PC-9 (cell line): ENCODE data around the gene ZBTB4. TPM values are rescaled to one million over a fixed set of nuclear protein-coding genes. Genes with fewer than 3 reads are reported as not detected.

ENCODE experiments used
- BruUV-seq: library from RNA; stranded (reverse); fragments of 400-500 nt; replicated peaks from 2 replicates; lab custom pipeline; 2021; lab: Mats Ljungman, UMichigan
- CTCF ChIA-PET: fragments of 300-600 bp; sonication (Branson Sonifier 250); formaldehyde crosslinking; loops from one replicate; lab custom pipeline; 2022; ENCODE audit warnings: antibody characterized with exemption; lab: Charles Lee
- POLR2A ChIA-PET: fragments of 300-600 bp; sonication (Branson Sonifier 250); formaldehyde crosslinking; loops from one replicate; lab custom pipeline; 2022; ENCODE audit warnings: antibody characterized with exemption; ENCODE audit not compliant: unreplicated experiment; lab: Charles Lee
- DNase-seq, 2 experiments: peaks; one replicate each; pipeline versions ENCODE4 v3.0.0 to v3.0.0-alpha.2; 2015 to 2022; ENCODE audit warnings: mixed read lengths in 1 of 2
- H2AFZ ChIP-seq: fragments of 200-600 bp; sonication (generic); 2 replicates; pipeline ENCODE4 v1.8.1; 2017; ENCODE audit warnings: antibody characterized with exemption
- H3F3A ChIP-seq: fragments of 200-600 bp; sonication (generic); 2 replicates; pipeline ENCODE4 v1.8.1; 2017; ENCODE audit warnings: antibody characterized with exemption, mild to moderate bottlenecking, low read depth; ENCODE audit not compliant: insufficient read depth
- H3K27ac ChIP-seq: fragments of 200-600 bp; sonication (generic); 2 replicates; pipeline ENCODE4 v1.6.1; 2016; ENCODE audit warnings: mixed run types
- H3K27me3 ChIP-seq: fragments of 200-600 bp; sonication (generic); 2 replicates; pipeline ENCODE4 v1.6.1; 2016; ENCODE audit warnings: low read depth, mixed run types; ENCODE audit not compliant: insufficient read depth
- H3K36me3 ChIP-seq: fragments of 200-600 bp; sonication (generic); 2 replicates; pipeline ENCODE4 v1.6.1; 2016; ENCODE audit warnings: low read depth, mixed run types
- H3K4me1 ChIP-seq: fragments of 200-600 bp; sonication (generic); replicated peaks from 2 replicates; pipeline ENCODE4 v1.6.1; 2016; ENCODE audit warnings: mixed run types; ENCODE audit not compliant: insufficient read depth
- H3K4me2 ChIP-seq: fragments of 200-600 bp; sonication (generic); 2 replicates; pipeline ENCODE4 v1.6.1; 2017; ENCODE audit warnings: mixed run types
- H3K4me3 ChIP-seq: fragments of 200-600 bp; sonication (generic); 2 replicates; pipeline ENCODE4 v1.6.1; 2016; ENCODE audit warnings: mixed run types
- H3K79me2 ChIP-seq: fragments of 200-600 bp; sonication (generic); 2 replicates; pipeline ENCODE4 v1.6.1; 2017; ENCODE audit warnings: low read depth, mixed run types
- H3K9me2 ChIP-seq: fragments of 200-600 bp; sonication (generic); 2 replicates; pipeline ENCODE4 v1.8.1; 2017; ENCODE audit warnings: mild to moderate bottlenecking; ENCODE audit not compliant: insufficient read depth
- H3K9me3 ChIP-seq: fragments of 200-600 bp; sonication (generic); 2 replicates; pipeline ENCODE4 v1.8.1; 2016; ENCODE audit warnings: low read depth; ENCODE audit not compliant: insufficient read depth
- H4K20me1 ChIP-seq: fragments of 200-600 bp; sonication (generic); 2 replicates; pipeline ENCODE4 v1.8.1; 2017; ENCODE audit not compliant: insufficient read depth
- EZH2 ChIP-seq: fragments of 200-600 bp; sonication (generic); IDR thresholded peaks from 2 replicates; pipeline ENCODE4 v1.8.0; 2017; ENCODE audit warnings: antibody characterized with exemption, low read depth
- intact Hi-C: fragments of 100-400 bp; cut with micrococcal nuclease; formaldehyde crosslinking; loops from one replicate; pipeline ENCODE4 v1.10.0; 2022; ENCODE audit not compliant: unreplicated experiment
- total RNA-seq: library from RNA; stranded (reverse); gene quantifications from 2 replicates; pipeline ENCODE4 v1.2.3, GENCODE V29; 2021
- TF ChIP-seq, protein P1 (sequence below): fragments of 200-600 bp; sonication (generic); conservative IDR thresholded peaks from 2 replicates; pipeline ENCODE4 v1.6.1; 2017; ENCODE audit warnings: mixed run types, antibody characterized with exemption, mild to moderate bottlenecking, moderate library complexity

The ZBTB4 gene
- total RNA-seq, 1 experiment from 2014 or later: 54.0 TPM

DNA sequence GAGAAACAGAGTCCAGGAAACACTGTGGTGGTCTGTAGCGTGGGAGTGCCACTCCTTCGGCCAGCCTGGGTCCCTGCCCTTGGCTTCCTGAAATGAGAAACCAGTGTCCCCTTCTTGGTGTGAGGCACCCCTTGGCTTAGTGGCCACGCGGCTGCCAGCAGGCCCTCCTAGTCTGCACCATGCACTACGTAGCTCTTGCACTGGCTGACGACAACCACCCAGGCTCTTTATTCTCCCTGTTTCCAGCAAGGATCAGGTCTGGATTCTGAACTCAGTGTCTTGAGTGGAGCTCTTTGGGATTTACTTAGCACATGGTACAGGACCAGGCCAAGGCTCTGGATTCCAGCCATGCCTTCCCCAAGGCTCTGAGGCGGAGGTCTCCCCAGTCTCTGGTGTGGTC is 51.9 kb downstream of the ZBTB4 start:
- Histone ChIP-seq H3K9me2 (no peaks in the 10 kb centered on the region), H3K4me1 (no peaks in the 10 kb centered on the region), H3K27ac (no peak overlapping the region), H3K4me3 (no peak overlapping the region), H2AFZ (no peak overlapping the region), H3K36me3 (no peaks in the 10 kb centered on the region), H3K27me3 (no peaks in the 10 kb centered on the region), H3K4me2 (no peak overlapping the region), H4K20me1 (no peaks in the 10 kb centered on the region), H3K9me3 (no peaks in the 10 kb centered on the region), H3K79me2 (no peaks in the 10 kb centered on the region), H3F3A (no peaks in the 10 kb centered on the region)
- no peak for DNase-seq
- no TSS peak for BruUV-seq
- TF ChIP-seq, protein P1, sequence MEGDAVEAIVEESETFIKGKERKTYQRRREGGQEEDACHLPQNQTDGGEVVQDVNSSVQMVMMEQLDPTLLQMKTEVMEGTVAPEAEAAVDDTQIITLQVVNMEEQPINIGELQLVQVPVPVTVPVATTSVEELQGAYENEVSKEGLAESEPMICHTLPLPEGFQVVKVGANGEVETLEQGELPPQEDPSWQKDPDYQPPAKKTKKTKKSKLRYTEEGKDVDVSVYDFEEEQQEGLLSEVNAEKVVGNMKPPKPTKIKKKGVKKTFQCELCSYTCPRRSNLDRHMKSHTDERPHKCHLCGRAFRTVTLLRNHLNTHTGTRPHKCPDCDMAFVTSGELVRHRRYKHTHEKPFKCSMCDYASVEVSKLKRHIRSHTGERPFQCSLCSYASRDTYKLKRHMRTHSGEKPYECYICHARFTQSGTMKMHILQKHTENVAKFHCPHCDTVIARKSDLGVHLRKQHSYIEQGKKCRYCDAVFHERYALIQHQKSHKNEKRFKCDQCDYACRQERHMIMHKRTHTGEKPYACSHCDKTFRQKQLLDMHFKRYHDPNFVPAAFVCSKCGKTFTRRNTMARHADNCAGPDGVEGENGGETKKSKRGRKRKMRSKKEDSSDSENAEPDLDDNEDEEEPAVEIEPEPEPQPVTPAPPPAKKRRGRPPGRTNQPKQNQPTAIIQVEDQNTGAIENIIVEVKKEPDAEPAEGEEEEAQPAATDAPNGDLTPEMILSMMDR: no peak
- no peak for TF ChIP-seq EZH2
- intact Hi-C loops: no loop called here
- POLR2A ChIA-PET: no interaction called here
- CTCF ChIA-PET: no interaction called here

DNA sequence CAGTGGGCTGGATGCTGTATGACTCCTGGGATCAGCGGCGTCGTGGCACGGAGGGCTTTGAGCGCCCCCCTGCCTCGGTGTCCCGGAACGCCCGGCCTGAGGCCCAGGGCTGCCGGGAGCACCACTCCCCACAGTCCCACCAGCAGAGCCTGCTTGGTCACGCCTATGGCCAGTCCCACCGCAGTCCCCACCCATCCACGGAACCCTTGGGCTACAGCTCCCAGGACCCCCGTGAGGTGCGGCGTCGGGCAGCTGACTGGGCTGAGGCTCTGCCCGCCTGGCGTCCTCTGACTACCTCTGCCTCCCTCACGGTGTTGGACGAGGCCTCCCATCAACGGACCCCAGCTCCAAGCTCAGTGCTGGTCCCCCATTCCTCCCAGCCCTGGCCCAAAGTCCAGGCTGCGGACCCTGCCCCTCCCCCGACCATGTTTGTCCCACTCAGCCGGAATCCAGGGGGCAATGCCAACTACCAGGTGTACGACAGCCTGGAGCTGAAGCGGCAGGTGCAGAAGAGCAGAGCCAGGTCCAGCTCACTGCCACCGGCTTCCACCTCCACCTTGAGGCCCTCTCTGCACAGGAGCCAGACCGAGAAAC is 52.4 kb downstream of the ZBTB4 start:
- H3K9me2 ChIP-seq: no peaks in the 10 kb centered on the region
- intact Hi-C loops: no loop called here
- H3K4me3 ChIP-seq: no peak overlapping the region
- no peaks in the 10 kb centered on the region for H3K36me3 ChIP-seq
- H3K79me2 ChIP-seq: no peaks in the 10 kb centered on the region
- no peak for TF ChIP-seq EZH2
- TF ChIP-seq, protein P1: no peak
- H3F3A ChIP-seq: no peaks in the 10 kb centered on the region
- no peak for DNase-seq
- ChIA-PET POLR2A (no interaction called here), CTCF (no interaction called here)
- H3K4me1 ChIP-seq: no peaks in the 10 kb centered on the region
- H3K4me2 ChIP-seq: no peak overlapping the region
- no peak overlapping the region for H3K27ac ChIP-seq
- no TSS peak for BruUV-seq
- H4K20me1 ChIP-seq: no peaks in the 10 kb centered on the region
- H3K27me3 ChIP-seq: no peaks in the 10 kb centered on the region
- no peak overlapping the region for H2AFZ ChIP-seq
- no peaks in the 10 kb centered on the region for H3K9me3 ChIP-seq

DNA sequence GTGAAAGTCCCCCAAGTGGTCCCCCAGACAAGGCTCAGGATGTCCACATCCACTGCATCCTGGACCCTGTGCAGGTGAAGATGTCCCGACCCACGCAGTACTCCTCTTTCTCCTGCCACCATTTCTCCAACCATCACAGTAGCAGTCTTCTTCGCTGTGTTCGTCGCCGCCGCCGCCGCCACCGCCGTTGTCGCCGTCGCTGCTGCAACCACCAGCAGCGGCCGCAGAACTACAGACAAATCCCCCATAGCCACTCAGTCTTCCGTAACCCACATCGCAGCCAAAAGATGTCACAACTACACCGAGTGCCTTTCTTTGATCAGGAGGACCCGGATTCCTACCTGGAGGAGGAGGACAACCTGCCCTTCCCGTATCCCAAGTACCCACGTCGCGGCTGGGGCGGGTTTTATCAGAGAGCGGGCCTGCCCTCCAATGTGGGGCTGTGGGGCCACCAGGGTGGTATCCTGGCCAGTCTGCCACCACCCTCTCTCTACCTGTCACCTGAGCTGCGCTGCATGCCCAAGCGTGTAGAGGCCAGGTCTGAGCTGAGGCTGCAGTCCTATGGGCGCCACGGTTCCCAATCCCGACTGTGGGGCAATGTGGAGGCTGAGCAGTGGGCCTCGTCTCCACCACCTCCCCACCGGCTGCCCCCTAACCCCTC is 53.1 kb downstream of the ZBTB4 start:
- Histone ChIP-seq H3K27ac (no peak overlapping the region), H3K9me2 (no peaks in the 10 kb centered on the region), H4K20me1 (no peaks in the 10 kb centered on the region), H2AFZ (no peak overlapping the region), H3K4me3 (no peak overlapping the region), H3K4me1 (no peaks in the 10 kb centered on the region), H3K9me3 (no peaks in the 10 kb centered on the region), H3K27me3 (no peaks in the 10 kb centered on the region), H3K79me2 (no peaks in the 10 kb centered on the region), H3F3A (no peaks in the 10 kb centered on the region), H3K36me3 (no peaks in the 10 kb centered on the region), H3K4me2 (no peak overlapping the region)
- TF ChIP-seq, protein P1: no peak
- TF ChIP-seq EZH2: no peak
- intact Hi-C loops: no loop called here
- POLR2A ChIA-PET: no interaction called here
- CTCF ChIA-PET: no interaction called here
- DNase-seq: no peak
- no TSS peak for BruUV-seq
